ENCODE data around the gene CNTNAP2.
A peak's percentile ranks its signal among the peaks of the same experiment; 100 is the strongest.

The CNTNAP2 gene

DNA sequence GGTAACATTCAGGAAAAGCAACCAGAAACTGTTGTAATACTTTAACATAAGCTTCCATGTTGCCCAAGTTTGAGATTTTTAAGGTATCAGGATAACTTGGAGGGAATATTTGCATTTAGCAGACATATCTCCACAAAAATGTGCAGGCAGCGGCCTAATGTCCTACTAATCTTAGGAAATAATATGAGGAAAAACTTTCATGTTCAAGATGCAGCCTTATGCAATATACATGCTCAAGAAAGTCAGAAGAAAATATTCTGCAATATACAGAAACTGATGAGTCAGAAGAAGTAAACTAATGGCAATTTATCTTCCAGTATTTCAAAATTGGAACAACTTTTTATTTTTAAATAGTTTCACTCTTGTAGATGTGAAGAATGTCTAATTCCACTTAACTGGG is 2010.8 kb downstream of the CNTNAP2 start:
- no peak for DNase-seq

DNA sequence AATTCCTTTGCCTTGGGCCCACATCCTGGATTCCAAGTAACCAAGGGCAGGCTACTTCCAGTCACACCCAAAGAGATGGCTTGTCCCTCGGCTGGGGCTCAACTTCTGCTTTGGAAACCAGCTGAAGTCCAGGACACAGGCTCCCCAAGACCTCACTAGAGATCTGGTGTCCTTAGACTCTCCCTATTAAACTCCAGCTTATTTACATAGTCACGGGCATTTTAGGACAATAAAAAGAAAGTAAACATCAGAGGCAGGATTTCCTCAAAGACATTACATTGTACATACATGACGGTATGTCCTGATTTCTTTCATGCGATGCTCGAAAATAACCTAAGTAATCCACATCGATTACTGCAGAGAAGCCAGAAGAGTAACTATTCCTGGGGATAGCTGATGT is 2012.4 kb downstream of the CNTNAP2 start:
- no peak for DNase-seq

- DNase-seq: no peak
Measured at GRCh38 chr7:148135116-148135515, 2018.5 kb downstream of the CNTNAP2 start.

DNA sequence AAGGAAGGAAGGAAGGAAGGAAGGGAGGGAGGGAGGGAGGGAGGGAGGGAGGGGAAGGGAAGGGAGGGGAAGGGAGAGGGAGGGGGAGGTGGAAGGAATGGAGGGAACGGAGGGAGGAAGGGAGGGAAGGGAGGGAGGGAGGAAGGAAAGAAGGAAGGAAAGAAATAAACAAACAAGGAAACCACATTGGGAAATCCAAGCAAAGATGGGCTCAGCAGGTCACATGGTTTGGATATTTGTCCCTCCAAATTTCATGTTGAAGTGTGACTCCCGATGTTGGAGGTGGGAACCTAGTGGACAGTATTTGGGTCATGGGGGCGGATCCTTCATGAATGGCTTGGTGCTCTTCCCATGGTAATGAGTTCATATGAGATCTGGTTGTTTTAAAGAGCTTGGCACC is 2019.4 kb downstream of the CNTNAP2 start:
- no peak for DNase-seq

DNA sequence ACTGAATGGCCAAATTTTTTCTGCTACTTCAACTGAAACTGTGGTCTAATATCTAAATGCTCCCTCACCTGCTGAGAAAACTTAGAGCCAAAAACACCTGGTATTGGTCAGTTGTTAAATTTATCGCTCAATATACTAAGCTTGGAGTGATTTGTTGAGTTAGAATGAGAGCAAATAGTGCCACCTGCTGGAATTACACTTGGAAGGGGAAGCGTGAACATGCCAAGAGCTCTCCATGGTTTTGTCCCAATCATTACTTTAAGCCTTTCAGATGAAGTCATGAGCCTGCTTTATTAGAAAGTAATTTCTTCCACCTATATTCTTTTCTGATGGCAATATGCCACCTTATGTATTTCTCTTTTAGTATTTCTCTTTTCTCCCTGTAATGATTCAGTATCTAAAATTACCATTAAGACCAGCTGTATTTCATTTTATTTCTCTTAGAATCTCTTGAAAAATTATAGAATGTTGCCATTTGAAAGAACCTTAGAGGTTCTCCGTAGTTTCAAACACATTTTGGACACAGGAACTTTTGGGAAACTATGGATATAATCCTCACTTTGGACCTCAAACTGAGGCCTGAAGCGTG is 2026.2 kb downstream of the CNTNAP2 start:
- peak; percentile 4 for DNase-seq

GRCh38 chr7:148144827-148145226 is 2028.2 kb downstream of the CNTNAP2 start:
- DNase-seq: no peak

DNA sequence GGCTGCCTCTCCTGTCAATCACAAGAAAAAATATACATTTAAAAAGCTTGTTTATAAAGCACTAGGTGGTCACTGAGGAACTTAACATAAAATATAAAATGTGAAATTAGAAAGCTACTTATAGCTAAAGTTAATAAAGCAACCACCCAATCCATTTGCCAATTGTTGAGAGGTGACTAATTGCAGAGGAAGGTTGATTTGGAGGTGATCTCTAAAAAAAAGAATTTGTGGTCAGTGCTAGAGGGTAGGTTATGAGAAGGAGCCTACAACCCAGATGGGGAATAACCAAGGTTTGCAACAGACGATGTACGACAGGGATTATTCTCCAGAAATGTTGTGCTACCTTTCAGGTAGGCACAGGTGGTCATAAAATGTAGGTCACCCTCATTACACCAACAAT is 2029.7 kb downstream of the CNTNAP2 start:
- DNase-seq: no peak

- no peak for DNase-seq
Measured at GRCh38 chr7:148147438-148147837, 2030.8 kb downstream of the CNTNAP2 start.

GRCh38 chr7:148148456-148148855 is 2031.9 kb downstream of the CNTNAP2 start:
- no peak for DNase-seq

DNA sequence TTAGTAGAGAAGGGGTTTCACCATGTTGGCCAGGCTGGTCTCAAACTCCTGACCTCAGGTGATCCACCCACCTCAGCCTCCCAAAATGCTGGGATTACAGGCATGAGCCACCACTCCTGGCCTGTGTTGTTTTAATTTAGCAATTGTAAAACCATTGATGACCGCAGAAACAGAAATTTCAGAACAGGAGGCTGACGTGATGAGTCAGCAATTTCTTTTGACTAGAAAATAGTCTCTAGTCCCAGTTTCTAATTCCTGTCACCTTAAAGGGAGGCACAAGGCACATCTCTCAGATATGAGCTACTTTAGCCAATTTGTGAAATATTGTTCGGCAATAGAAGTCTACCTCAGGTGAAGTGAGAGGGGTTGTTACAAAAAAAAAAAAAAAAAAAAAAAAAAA is 2033.1 kb downstream of the CNTNAP2 start:
- DNase-seq: no peak

- DNase-seq: no peak
Measured at GRCh38 chr7:148151778-148152177, 2035.2 kb downstream of the CNTNAP2 start.

DNA sequence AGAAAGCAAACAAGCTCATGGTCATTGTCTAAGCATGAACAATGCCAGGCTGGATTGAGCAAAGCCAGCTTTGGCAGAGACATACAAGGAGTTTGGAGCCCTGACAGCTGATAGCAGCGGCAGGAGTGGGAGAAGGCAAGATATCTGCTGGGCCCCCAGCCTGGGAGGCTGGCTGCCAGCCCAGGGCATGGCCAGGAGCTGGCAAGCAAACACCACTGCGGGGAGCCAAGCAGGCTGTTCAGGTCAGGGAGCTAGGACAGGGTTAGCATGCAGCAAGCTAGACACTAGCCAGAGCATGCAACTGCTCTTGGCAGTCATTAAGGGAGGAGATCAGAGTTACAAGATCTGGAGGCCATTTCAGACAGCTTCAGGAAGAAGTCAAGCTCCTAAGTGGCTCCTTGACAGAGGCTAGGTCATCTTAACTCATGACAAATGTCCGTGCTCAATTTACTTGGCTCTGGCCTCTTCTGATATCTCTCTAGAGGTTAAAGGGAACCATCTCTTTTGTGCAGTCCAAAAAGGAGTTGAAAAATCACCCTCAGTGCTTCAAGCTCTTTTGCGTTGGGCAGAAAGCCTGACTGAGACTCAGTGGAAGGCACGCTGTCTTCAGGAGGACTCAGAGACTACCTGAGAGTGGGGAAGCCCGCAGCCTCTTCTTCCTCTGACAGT is 2037.1 kb downstream of the CNTNAP2 start:
- DNase-seq: no peak

- no peak for DNase-seq
Measured at GRCh38 chr7:148155000-148155399, 2038.4 kb downstream of the CNTNAP2 start.

DNA sequence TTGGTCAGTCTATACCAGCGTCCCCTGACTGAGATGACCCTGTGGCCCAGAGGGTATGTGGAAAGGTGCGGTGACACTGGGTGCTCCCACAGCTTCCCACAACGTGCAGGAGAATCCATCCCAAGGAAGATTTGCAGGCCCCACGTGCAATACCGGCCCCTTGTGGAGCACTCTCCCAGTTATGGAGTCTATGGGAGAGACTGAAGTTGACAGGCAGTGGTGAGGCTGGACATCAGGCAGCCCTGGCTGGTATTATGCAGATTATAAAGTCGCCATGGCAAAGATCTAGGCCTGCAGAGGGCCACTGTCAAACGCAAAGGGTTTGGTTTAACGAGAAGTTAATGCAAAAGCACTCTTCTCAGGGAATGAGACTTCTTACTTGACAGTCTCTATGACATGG is 2039.2 kb downstream of the CNTNAP2 start:
- no peak for DNase-seq

GRCh38 chr7:148156233-148156632 is 2039.6 kb downstream of the CNTNAP2 start:
- no peak for DNase-seq

GRCh38 chr7:148159331-148159730 is 2042.7 kb downstream of the CNTNAP2 start:
- no peak for DNase-seq

GRCh38 chr7:148161776-148162175 is 2045.2 kb downstream of the CNTNAP2 start:
- DNase-seq: no peak

DNA sequence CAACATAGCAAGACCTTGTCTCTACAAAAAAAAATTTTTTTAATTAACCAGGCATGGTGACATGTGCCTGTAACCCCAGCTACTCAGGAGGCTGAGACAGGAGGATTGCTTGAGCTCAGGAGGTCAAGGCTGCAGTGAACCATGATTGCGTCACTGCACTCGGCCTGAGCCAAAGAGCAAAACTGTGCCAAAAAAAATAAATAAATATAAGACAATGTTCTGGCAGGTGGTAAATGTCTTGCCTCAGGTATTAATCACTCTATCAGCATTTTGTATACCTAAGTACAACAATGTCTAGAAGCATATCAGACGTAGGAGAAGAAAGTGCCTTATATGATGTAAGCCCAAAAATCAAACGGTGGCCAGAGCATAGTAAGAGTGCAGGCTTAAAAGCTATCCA is 2046.2 kb downstream of the CNTNAP2 start:
- DNase-seq: no peak

DNA sequence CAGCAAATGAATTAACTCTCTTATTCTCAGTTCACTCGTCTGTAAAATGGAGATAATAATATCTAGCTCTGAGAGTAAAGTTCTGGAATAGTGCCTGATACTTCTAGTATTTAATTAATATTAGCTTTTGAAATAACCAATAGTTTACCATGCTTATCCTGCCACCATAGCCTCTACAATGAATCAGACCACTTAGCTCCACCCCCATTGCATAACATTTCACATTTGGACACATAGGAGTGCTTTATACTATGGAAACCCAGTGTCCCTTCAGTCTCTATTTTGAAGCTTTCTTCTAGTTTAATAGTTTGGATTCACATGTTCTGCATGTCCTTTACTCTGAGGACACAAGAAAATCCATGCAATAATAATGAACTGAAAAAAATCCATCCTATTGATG is 2046.6 kb downstream of the CNTNAP2 start:
- no peak for DNase-seq

GRCh38 chr7:148172920-148173319 is 2056.3 kb downstream of the CNTNAP2 start:
- no peak for DNase-seq

GRCh38 chr7:148173369-148173768 is 2056.8 kb downstream of the CNTNAP2 start:
- DNase-seq: no peak

DNA sequence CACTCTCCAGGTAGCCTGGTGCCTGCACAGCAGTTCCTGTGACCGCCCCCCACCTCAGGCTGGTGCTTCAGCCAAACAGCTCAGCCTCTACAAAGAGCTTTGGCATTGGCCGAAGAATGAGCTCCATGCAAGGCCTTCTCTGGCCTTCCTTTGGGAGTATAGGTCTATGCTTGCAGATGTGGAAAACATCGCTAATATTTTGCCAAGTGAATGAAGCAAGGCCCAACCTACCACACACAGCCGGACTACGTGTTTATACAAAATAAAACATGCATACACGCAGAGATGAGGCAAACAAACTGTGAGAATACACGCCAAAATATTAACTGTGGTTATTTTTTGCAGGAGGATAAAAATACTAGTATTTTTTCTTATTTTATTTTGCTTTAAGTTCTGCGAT is 2057.8 kb downstream of the CNTNAP2 start:
- no peak for DNase-seq

GRCh38 chr7:148175512-148175911 is 2058.9 kb downstream of the CNTNAP2 start:
- DNase-seq: no peak

GRCh38 chr7:148177972-148178371 is 2061.4 kb downstream of the CNTNAP2 start:
- no peak for DNase-seq

DNA sequence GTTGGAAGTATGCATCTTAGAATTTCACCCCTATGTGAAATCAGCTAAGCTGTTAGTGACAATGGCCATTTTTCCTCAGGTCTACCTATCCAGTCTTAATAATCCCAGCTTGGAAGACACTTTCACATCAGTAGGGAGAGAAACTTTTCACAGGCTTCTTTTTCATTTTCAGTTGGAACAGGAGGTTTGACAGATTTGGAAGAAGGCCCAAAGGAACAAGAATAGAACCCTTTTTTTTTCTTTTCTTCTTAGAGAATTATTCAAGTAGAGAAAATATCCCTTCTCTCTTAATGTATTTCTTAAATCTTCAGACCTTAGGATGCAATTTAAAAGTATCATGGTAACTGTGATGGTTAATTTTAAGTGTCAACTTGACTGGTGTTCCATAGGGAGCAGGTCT is 2063.5 kb downstream of the CNTNAP2 start:
- DNase-seq: no peak
